Right atrium auricular region (tissue), 2 donors: ENCODE data around the gene TCEA3. TPM values are rescaled to one million over a fixed set of nuclear protein-coding genes. Genes with fewer than 3 reads are reported as not detected.

Experiments
- DNase-seq: peaks from one replicate; pipeline ENCODE4 v3.0.0-alpha.2; 2019; ENCODE audit warnings: low spot score
- H3K27ac ChIP-seq, 2 donors: fragments of 200-600 bp; sonication (generic); 1 replicate in 1 of 2; 2 replicates in 1 of 2; pipeline ENCODE4 v1.5.1; 2016 to 2019
- H3K27me3 ChIP-seq, 2 donors: fragments of 200-600 bp; sonication (generic); one replicate each; pipeline versions ENCODE4 v1.5.1 to v1.6.0; 2017 to 2019
- H3K36me3 ChIP-seq: fragments of 200-600 bp; sonication (generic); one replicate; pipeline ENCODE4 v1.5.1; 2016
- H3K4me1 ChIP-seq, 2 donors: fragments of 200-600 bp; sonication (generic); one replicate each; pipeline versions ENCODE4 v1.5.1 to v1.6.0; 2017 to 2019
- H3K4me3 ChIP-seq, 2 donors: fragments of 200-600 bp; sonication (generic); 1 replicate in 1 of 2; 2 replicates in 1 of 2; pipeline ENCODE4 v1.5.1; 2017 to 2019; ENCODE audit warnings: mild to moderate bottlenecking in 1 of 2, moderate library complexity in 1 of 2
- H3K9me3 ChIP-seq, 2 donors: fragments of 200-600 bp; sonication (generic); one replicate each; pipeline ENCODE4 v1.5.1; 2019
- CTCF ChIP-seq, 2 donors: fragments of 200-600 bp; sonication (generic); IDR thresholded peaks; one replicate each; pipeline ENCODE4 v1.5.1; 2019; ENCODE audit warnings: antibody characterized with exemption in 2 of 2
- total RNA-seq, 2 donors: library from RNA; depleted of rRNA; stranded (reverse); fragments of >200 nt; gene quantifications; one replicate each; pipeline ENCODE4 v1.1.0, GENCODE V29; 2016

TCEA3 gene
- total RNA-seq, 2 donors from 2014 or later: 24.4 to 40.1 TPM

GRCh38 chr1:23395154-23395724 is 29.3 kb downstream of the TCEA3 start:
- Histone ChIP-seq H3K9me3 (no peaks in the 10 kb centered on the region), H3K4me3 (no peak overlapping the region), H3K27me3 (no peaks in the 10 kb centered on the region), H3K4me1 (peaks cover 0 to 30% of the 10 kb centered on the region in 2 donors), H3K27ac (peak overlapping the region; percentile 75 to 82), H3K36me3 (no peaks in the 10 kb centered on the region)
- no peak for DNase-seq
- no peak for TF ChIP-seq CTCF (IDR thresholded peaks at IDR 0.05)

- no peaks in the 10 kb centered on the region for H3K9me3 ChIP-seq
- H3K4me1 ChIP-seq: peaks cover 0 to 30% of the 10 kb centered on the region in 2 donors
- no peak for TF ChIP-seq CTCF (IDR thresholded peaks at IDR 0.05)
- no peak overlapping the region for H3K4me3 ChIP-seq
- H3K27me3 ChIP-seq: no peaks in the 10 kb centered on the region
- peak overlapping the region; percentile 75 to 82 for H3K27ac ChIP-seq
- peak; percentile 90 for DNase-seq
- no peaks in the 10 kb centered on the region for H3K36me3 ChIP-seq
Observed at GRCh38 chr1:23394684-23395083, 29.9 kb downstream of the TCEA3 start.

- Histone ChIP-seq H3K9me3 (no peaks in the 10 kb centered on the region), H3K4me1 (peaks cover 0 to 30% of the 10 kb centered on the region in 2 donors), H3K4me3 (no peak overlapping the region), H3K27ac (peak overlapping the region; percentile 75 to 82), H3K36me3 (no peaks in the 10 kb centered on the region), H3K27me3 (no peaks in the 10 kb centered on the region)
- no peak for TF ChIP-seq CTCF (IDR thresholded peaks at IDR 0.05)
- no peak for DNase-seq
Observed at GRCh38 chr1:23394181-23394580, 30.4 kb downstream of the TCEA3 start.

- H3K4me1 ChIP-seq: peaks cover 0 to 30% of the 10 kb centered on the region in 2 donors
- TF ChIP-seq CTCF (IDR thresholded peaks at IDR 0.05): no peak
- DNase-seq: peak; percentile 73
- no peak overlapping the region for H3K4me3 ChIP-seq
- H3K27me3 ChIP-seq: no peaks in the 10 kb centered on the region
- no peaks in the 10 kb centered on the region for H3K9me3 ChIP-seq
- peak overlapping the region; percentile 75 to 82 for H3K27ac ChIP-seq
- no peaks in the 10 kb centered on the region for H3K36me3 ChIP-seq
Observed at GRCh38 chr1:23393706-23394105, 30.8 kb downstream of the TCEA3 start.

- Histone ChIP-seq H3K4me1 (peaks cover 0 to 30% of the 10 kb centered on the region in 2 donors), H3K4me3 (no peak overlapping the region), H3K27ac (no peak overlapping the region), H3K27me3 (no peaks in the 10 kb centered on the region), H3K36me3 (no peaks in the 10 kb centered on the region), H3K9me3 (no peaks in the 10 kb centered on the region)
- DNase-seq: no peak
- TF ChIP-seq CTCF (IDR thresholded peaks at IDR 0.05): no peak
Observed at GRCh38 chr1:23392125-23392855, 32.3 kb downstream of the TCEA3 start.
